ENCODE results near the gene HHLA2. TPM values are rescaled to one million over a fixed set of nuclear protein-coding genes. Genes with fewer than 3 reads are reported as not detected.
"Not testable (repeated sequence)": the region's sequence is repeated elsewhere in the genome, so short reads cannot be mapped to it uniquely, and the experiment has no call there.

The HHLA2 gene, protein sequence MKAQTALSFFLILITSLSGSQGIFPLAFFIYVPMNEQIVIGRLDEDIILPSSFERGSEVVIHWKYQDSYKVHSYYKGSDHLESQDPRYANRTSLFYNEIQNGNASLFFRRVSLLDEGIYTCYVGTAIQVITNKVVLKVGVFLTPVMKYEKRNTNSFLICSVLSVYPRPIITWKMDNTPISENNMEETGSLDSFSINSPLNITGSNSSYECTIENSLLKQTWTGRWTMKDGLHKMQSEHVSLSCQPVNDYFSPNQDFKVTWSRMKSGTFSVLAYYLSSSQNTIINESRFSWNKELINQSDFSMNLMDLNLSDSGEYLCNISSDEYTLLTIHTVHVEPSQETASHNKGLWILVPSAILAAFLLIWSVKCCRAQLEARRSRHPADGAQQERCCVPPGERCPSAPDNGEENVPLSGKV
- not detected for total RNA-seq

DNA sequence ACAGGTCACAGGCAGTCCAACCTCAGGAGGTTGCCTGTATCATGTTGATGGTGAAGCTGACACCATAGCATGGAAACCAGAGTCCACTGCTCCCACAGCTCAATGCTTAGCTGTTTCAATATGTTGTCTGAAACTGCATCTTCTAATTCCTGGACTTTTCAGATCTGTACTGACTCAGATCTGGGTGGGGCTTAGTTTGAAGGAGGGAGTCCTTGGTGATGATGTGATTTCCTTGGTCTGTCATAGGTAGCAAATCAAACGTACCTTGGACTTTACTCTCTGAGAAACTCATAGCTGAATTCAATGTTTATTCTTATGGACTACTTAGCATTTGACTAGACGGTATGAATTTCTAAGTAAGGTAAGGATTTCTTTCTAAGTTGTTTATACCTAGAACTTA is at the start of gene HHLA2:
HHLA2 (plus strand) TSS at position 310 of the 400 bp plus-strand sequence. CDS start 55,266 bp downstream, outside the sequence.
- ATAC-seq: no peak

DNA sequence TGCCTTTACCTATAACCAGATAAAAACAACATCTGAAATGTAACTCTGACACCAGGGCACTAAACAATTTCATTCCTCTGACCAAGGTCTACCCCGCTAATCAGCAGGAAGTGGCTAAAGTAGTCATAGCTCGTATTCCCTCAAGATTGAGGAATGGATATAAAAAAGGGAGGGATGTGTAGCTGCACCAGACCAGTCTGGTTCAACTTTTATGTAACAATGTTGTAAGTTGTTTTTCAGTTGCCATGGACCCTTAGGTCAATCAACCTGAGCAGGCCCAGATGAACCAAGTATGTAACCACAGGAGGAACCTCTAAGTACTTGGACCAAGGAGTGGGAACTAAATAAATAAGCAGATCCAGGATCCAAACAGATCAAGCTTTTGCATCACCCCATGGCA is 45.7 kb upstream of the HHLA2 start:
- no peak for ATAC-seq

DNA sequence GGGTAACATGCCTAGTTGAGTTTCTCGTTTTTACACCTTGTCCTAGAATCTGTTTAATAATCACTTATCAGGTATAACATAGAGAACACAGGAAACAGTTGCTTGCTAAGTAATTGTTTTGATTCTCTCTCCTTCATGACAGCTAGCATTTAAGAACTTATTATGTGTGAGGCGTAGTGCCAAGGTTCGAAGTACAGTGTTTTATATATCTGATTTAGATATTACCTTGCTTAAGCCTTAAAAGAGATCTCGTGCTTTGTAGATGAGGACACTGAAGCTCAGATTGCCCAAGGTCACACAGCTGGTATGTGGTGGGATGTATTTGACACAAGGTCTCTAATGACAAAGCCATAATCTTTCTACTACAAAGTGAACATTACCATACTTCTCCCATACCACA is 45.1 kb upstream of the HHLA2 start:
- no peak for ATAC-seq

DNA sequence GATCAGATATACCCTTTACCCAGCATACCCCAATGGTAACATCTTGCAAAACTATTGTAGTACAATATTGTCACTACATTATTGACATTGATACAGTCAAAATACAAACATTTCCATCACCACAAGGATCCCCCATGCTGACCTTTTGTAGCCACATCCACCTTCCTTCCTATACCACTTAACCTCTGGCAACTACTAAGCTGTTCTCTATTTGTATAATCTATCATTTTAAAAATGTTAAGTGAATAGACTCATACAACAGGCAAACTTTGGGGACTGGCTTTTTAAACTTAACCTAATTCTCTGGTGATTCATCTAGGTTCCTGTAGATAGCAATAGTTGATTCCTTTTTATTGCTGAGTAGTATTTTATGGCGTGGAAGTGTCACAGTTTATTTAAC is 44.5 kb upstream of the HHLA2 start:
- ATAC-seq: no peak

DNA sequence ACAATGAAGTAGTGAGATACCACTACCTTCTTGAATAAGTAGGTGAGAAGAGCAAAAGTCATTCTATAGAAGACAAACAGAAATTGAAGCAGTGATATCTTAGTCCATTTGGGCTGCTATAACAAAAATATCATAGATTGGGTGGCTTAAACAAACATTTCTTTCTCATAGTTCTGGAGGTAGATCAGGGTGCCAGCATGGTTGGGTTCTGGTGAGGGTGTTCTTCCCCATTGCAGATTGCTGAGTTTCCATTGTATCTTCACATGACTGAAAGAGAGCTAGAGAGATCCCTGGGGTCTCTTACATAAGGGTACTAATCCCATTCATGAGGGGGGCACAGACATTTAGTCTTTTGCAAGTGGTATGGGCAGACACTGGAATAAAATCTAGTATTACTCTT is 41.2 kb upstream of the HHLA2 start:
- ATAC-seq: no peak

DNA sequence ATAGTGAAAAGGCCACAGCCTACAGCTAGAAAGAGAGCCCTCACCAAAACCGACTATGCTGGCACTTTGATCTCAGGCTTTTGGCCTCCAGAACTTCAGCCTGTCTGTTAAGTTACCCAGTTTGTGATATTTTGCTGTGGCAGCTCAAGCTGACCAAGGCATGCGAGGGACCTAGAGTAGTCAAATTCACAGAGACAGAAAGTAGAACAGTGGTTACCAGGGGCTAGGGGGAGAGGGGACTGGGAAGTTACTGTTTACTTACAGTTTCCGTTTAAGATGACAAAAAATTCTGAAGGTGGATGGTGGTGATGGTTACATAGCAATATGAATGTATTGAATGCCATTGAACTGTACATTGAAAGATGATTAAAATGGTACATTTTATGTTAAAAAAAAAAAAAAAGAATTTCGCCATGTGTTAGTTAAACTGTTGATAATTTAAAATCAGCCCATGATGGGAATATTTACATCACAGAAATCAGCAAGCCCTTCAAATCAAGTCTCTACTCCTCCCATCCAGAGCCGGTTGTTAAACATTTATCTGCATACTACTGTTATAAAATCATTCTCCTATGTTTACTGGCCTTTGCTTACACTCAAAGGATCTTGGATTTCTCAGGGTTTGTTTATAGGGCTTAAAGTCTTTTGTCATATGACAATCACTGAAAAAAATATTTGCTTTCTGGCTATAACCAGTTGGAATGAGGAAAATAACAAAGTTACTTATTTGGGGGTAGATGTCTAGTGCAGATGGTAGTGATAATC is 31.6 kb upstream of the HHLA2 start:
- not testable (repeated sequence) for ATAC-seq

DNA sequence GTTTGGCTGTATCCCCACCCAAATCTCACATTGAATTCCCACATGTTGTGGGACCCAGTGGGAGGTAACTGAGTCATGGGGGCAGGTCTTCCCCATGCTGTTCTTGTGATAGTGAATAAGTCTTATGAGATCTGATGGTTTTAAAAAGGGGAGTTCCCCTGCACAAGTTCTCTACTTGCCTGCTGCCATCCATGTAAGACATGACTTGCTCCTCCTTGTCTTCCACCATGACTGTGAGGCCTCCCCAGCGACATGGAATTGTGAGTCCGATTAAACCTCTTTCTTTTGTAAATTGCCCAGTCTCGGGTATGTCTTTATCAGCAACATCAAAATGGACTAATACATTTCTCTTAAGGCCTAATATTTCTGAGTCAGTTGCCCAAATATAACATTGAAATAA is 28.1 kb upstream of the HHLA2 start:
- ATAC-seq: not testable (repeated sequence)

DNA sequence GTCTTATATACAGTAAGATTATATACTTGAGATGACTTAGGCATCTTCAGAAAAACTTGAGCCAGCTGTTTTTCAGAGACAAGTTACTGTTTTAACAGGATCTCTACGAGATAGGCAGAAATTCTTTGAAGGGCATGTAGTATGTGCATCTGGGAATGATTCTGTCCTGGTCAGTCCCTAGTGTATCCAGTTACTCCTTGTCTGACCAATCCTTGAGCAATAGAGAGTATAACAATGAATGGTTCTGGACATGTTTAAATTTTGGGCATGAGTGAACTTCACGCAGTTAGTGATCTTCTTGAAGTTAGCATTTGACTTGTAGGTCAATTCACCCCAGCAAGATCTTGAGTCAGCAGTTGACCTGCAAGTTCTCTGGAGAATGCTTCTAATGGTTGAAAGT is 24.7 kb upstream of the HHLA2 start:
- ATAC-seq: no peak

DNA sequence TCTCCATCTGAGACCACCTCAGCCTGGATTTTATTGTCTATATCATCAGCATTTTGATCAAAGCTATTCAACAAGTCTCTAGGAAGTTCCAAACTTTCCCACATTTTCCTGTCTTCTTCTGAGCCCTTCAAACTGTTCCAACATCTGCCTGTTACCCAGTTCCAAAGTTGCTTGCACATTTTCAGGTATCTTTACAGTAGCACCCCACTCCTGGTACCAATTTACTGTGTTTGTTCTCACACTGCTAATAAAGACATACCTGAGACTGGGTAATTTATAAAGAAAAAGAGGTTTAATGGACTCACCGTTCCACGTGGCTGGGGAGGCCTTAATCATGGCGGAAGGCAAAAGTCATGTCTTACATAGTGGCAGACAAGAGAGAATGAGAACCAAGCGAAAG is 17.3 kb upstream of the HHLA2 start:
- not testable (repeated sequence) for ATAC-seq

DNA sequence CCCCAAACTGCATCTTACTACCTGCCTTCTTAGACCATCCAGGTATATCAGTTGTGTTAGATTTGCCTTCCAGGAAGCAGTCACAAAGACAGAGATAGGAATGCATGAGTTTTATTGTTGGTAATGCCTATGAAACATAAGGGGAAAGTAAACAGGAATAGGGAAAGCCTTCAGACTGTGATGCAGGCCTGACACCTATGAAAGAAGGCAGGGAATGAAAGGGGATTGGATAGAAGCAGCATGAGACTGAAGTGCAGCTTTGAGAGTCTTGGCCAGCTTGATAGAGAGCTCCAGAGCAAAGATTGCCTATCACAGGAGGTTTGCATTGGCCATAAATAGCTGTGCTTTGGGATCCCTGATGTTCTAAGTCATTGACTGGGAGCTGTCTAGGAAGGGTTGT is 15.9 kb upstream of the HHLA2 start:
- no peak for ATAC-seq

DNA sequence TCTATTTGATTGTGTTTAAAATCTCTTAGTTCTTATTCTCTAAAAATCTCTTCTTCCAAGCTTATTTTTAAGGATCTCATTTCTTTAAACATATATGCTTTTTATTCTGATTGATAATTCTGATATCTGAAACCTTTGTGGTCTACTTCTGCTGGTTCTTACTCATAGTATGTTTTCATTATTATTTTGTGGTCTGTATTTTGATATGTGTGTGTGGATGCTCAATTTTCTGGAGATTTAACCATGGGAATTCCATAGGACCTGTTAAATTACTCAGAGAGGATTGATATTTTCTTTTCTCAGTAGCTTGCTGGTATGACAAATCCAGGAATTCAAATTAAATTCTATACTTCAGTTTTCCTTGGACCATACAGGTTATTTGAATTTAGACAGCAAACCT is 14.7 kb upstream of the HHLA2 start:
- ATAC-seq: no peak

DNA sequence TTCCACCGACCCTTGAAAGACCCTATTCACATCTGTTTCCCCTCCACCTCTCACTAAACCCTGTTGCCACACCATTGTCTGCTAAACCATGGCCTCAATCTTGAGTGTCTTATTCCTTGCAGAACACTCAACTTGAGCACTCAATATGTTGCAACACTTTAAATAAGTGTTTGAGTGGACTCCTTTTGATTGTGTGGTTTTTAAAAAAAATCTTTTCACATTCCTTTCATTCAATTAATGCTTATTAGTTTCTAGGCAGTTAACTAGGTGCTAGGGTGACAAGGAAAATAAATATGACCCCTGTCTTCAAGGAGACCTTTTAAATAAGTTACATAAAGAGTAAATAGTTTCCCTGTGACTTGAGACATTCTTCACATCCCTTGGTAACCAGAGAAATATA is 13.3 kb upstream of the HHLA2 start:
- ATAC-seq: no peak

DNA sequence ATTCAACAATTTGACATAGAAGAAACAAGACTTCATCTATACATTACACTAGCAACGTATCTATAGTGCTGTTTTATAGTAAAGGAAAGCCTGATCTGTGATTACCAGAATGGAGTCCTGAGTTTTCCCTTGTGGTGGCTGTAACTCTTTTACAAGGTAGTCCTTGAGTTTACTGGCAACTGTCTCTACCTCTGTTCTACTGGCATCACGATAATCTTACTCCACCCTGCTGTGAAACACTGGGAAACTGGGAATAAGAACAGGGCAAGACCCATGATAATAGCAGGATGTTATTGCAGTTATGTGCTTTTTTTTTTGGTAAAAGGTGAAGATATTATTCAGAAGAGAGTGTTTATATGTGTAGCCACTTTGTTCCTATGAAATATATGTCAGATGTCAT is 12.4 kb upstream of the HHLA2 start:
- ATAC-seq: no peak

DNA sequence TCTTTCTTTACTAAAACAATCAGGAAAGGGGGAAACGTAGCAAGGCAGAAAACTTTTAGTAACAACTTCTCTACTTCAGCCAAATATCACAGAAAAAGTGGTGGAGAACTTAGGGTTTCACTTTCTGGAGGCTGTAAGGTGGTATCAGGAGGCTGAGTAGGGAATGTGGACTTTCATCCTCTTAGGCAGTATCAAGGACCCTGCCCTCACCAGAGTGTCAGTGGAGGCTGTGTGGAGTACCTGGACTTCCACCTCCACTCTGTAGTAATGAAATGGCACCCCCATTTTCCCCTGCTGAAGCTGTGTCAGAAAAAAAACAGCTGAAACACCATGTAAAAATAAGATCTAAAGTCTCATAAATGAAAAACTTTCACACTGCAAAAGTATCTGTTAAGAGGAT is 11.2 kb upstream of the HHLA2 start:
- no peak for ATAC-seq

DNA sequence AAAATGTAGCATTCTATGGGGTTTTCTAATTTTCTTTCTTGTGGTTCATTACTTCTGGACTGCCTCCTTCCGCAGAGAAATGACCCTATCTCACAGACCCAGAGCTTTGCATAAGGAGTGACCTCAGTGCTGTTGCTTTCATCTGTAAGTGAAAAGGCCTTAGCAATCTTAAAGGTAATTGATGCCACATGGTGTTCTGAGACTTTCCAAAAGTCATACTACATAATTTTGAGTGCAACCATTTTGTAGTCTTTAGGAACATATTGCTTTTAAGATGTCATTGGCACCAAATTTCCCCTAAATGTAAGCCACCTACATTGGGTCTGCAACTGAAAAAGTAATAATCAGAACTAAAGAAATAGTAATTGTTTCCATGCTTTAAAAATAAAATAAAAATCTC is 9.2 kb upstream of the HHLA2 start:
- no peak for ATAC-seq

DNA sequence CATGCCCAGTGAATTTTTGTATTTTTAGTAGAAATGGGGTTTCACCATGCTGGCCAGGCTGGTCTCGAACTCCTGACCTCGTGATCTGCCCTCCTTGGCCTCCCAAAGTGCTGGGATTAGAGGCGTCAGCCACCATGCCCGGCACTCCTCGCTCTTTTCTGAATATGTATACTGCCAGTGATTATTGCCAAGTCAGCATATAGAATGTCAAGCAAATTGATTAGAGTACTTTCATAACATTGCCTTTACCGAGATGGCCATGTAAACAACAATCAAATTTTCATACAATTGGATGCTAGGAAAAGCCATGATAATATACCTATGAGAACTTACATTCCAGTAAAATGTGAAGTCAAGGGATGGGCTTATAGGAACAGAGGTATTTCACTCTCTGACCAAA is 8.2 kb upstream of the HHLA2 start:
- not testable (repeated sequence) for ATAC-seq

DNA sequence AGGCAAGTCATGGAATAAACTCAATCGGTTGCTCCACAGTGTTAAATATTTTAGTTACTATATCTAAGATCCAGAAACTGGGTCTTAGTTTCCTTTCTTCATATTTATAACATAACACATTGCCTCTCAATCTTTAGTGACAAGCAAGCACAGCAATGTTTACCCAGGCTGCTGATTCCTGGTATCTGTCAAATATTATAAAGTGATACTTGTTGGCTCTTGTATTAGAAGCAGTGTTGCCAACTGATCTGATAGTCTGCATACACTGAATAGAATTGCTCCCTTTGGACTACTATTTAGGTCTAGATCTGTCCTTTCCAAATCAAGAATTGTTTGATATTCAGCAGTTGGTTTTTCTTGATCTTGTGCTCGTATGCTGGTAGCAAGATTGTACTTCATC is 7.2 kb upstream of the HHLA2 start:
- no peak for ATAC-seq

DNA sequence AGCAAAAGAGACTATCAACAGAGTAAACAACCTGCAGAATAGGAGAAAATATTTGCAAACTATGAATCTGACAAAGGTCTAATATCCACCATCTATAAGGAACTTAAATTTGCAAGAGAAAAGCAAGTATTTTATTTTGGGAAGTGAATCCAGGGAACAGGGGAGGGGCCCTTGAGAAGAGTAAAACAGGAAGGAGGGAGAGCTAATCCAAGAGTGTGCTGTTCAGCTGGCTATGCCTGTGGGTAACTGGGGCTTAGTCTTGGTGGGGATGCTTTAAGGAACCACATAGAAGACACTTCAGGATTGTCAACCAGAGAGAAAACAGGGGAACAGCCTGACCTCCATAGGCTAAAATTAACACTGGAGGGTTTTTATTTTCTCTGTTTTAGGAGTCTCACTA is 3.9 kb upstream of the HHLA2 start:
- ATAC-seq: no peak

DNA sequence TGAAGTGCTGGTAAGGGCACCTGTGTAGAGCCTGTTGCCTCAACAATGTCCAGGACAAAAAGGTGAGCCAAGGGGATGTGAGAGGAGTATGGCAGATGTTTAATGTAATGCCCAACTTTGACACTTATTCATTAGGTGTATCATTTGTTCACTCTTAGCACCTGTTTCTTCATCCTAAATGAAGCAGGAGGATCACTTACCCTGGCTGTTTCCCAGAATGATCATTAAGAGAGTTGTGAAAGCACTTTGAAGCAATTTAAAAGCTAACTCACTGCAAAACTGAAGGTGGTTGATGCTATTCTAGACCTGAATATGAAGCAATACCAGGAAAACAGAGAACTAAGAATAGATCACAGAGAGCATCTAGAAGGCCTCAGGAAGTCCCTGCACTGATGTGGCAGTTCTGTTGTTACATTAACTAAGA is 3.4 kb upstream of the HHLA2 start:
- ATAC-seq: no peak

DNA sequence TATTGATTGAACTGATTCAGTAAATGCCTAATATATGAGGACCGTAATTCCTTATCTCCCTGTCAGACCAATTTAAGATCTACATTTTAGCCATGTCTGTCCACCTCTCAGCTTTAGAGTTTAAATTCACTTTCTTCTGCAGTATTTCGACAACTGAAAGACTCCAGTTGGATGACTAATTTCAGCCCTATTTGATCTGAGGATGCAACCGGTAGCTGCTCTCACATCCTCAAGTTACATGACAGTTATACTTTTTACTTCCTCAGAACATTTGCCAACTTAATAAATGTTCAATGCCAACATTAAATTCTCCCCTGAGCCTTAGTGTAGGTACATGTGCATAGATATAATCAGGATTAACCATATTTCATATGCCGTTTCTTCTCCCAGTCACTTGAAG is 2.5 kb upstream of the HHLA2 start:
- no peak for ATAC-seq

DNA sequence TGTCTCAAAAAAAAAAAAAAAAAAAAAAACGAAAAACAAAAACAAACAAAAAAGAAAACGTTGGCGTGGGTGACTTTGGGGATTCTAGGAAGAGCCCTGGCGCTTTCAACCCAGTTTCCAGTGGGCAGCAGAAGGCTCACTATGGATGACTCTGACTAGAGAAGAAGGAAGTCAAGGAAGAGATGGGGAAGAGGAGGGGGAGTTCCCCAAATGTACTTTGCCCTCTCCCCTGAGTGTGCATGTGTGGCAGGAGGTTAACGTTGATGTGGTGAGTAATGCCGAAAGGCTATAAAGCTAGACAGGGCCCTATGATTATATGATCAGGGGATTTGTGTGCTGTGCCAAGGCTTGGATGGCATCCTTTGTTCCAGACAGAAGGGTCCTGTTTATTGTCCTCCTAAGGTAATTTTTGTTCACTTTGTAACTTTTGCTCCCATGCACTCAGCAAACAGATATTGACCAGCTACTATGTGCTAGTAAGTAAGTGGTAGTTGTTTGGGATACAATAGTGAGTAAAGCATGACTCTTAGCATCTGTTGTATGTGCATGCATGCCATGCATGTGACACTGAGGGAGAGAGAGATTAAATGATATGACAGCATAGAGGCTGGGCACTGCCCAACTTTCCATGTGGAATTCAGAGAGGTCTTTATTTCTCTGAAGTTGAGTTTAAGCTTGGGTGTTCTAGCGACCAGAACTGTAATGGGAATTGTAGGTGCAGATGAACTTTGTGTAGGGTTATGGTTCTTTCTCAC is 750 bp upstream of the HHLA2 start:
- ATAC-seq: no peak

DNA sequence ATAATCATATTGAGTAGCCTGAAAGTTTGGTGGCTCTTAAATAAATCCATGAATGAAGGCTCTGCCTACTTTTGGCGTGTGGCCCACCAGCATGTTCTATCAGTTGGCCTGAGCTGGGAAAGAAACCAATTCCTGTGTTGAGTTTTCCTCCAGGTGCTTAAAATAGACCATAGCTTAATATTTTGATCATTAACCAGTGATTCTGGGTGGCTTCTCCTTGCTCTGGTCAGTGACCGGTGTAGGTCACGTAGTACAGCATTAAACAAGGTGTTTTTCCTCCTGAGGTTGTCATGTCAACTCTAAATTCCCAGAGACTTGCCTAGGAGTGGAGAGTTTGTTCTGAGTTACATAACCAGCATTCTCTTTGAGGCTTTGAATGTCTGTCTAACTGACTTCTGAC is 1.3 kb downstream of the HHLA2 start:
- no peak for ATAC-seq

DNA sequence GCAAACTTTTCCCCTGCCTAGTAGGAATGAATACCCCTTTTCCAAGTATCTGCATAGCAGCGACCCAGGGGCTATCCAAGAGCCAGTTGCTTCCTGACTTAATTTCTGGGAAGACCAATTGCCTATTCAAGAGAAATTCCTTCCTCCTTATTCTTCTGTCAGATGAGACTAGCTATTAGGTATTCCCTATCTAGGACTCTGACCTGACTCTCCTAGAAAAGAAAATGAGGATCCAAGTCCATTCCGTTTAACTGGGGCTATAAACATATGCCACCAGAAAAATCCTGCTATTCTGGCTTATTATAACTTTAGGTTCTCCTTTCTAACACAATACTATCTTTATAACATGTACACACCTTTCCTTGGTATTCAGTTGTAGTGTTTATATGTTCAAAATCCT is 1.7 kb downstream of the HHLA2 start:
- no peak for ATAC-seq
